Mucosa of descending colon (tissue), 3 donors: ENCODE measurements around the gene TBC1D22B. TPM values are rescaled to one million over a fixed set of nuclear protein-coding genes. Genes with fewer than 3 reads are reported as not detected.
"Not testable (repeated sequence)": the region's sequence is repeated elsewhere in the genome, so short reads cannot be mapped to it uniquely, and the experiment has no call there.

Experiments used
- ATAC-seq: fragments of 200-7000 bp; cut with Tn5 transposase; one replicate; pipeline ENCODE4 v1.9.1; 2020; ENCODE audit warnings: mild to moderate bottlenecking, moderate library complexity
- DNase-seq, 3 donors: peaks; one replicate each; pipeline ENCODE4 v3.0.0-alpha.2; 2020
- H3K36me3 ChIP-seq: fragments of 200-600 bp; one replicate; pipeline ENCODE4 v1.8.0; 2021; ENCODE audit warnings: low read depth, mild to moderate bottlenecking
- H3K4me1 ChIP-seq: fragments of 200-600 bp; one replicate; pipeline ENCODE4 v1.8.0; 2021; ENCODE audit warnings: low read depth, mild to moderate bottlenecking
- H3K4me3 ChIP-seq: fragments of 200-600 bp; one replicate; pipeline ENCODE4 v1.8.0; 2021; ENCODE audit warnings: mild to moderate bottlenecking
- H3K9me3 ChIP-seq: fragments of 200-600 bp; one replicate; pipeline ENCODE4 v1.8.0; 2021; ENCODE audit warnings: mild to moderate bottlenecking
- CTCF ChIP-seq: fragments of 200-600 bp; IDR thresholded peaks from one replicate; pipeline ENCODE4 v1.8.0; 2022; ENCODE audit warnings: antibody characterized with exemption, mild to moderate bottlenecking
- intact Hi-C, 2 donors: fragments of 100-400 bp; cut with DNase I in 1 of 2; cut with micrococcal nuclease in 1 of 2; formaldehyde crosslinking; loops; one replicate each; pipeline versions ENCODE4 v1.11.0 to v1.11.1; 2022; cut with DNase I, micrococcal nuclease
- total RNA-seq, 3 donors: library from RNA; stranded (reverse); fragmentation: NEBNext Ultra II Directional in 2 of 3; extraction: Animal tissue kit (Norgen Biotek cat#: 25700) in 2 of 3; gene quantifications; one replicate each; pipeline versions ENCODE4 v1.2.1 to v1.2.4, GENCODE V29; 2021 to 2023
- donor health status: DM: no; HTN: no; CAD: no; lungs with moderate emphysema.
- donor health status: DM: no; HTN: no; CAD: no.
- donor health status: DM: no; HTN: yes; CAD: no.

Gene TBC1D22B
- total RNA-seq, 3 donors from 2014 or later: 12.9 to 15.5 (median 14.8) TPM

- H3K4me1 ChIP-seq: no peaks in the 10 kb centered on the region
- H3K9me3 ChIP-seq: no peaks in the 10 kb centered on the region
- intact Hi-C loops: no loop called here
- no peak overlapping the region for H3K4me3 ChIP-seq
- ATAC-seq: no peak
- H3K36me3 ChIP-seq: no peaks in the 10 kb centered on the region
- DNase-seq: no peak
- TF ChIP-seq CTCF: no peak
Observed at GRCh38 chr6:37304766-37305165, 47.2 kb downstream of the TBC1D22B start.

- no peak for TF ChIP-seq CTCF
- intact Hi-C loops: no loop called here
- no peak for DNase-seq
- no peak for ATAC-seq
- Histone ChIP-seq H3K36me3 (no peaks in the 10 kb centered on the region), H3K9me3 (no peaks in the 10 kb centered on the region), H3K4me1 (no peaks in the 10 kb centered on the region), H3K4me3 (no peak overlapping the region)
Observed at GRCh38 chr6:37305841-37306425, 48.4 kb downstream of the TBC1D22B start.

- H3K4me1 ChIP-seq: no peaks in the 10 kb centered on the region
- no peaks in the 10 kb centered on the region for H3K36me3 ChIP-seq
- TF ChIP-seq CTCF: no peak
- intact Hi-C loops: no loop called here
- no peaks in the 10 kb centered on the region for H3K9me3 ChIP-seq
- ATAC-seq (no peak), DNase-seq (no peak)
- H3K4me3 ChIP-seq: no peak overlapping the region
Observed at GRCh38 chr6:37306624-37307222, 49.2 kb downstream of the TBC1D22B start.

GRCh38 chr6:37307484-37307883, 49.9 kb downstream of the TBC1D22B start:
- H3K4me3 ChIP-seq, DNase-seq, ATAC-seq, H3K4me1 ChIP-seq, H3K9me3 ChIP-seq, H3K36me3 ChIP-seq, intact Hi-C loops: not testable (repeated sequence)

GRCh38 chr6:37308069-37308815, 50.7 kb downstream of the TBC1D22B start:
- no peak for ATAC-seq
- intact Hi-C loops: no loop called here
- H3K4me1 ChIP-seq: no peaks in the 10 kb centered on the region
- no peak for DNase-seq
- no peak for TF ChIP-seq CTCF
- no peaks in the 10 kb centered on the region for H3K9me3 ChIP-seq
- H3K36me3 ChIP-seq: peaks cover 3% of the 10 kb centered on the region
- H3K4me3 ChIP-seq: no peak overlapping the region

GRCh38 chr6:37309046-37309445, 51.5 kb downstream of the TBC1D22B start:
- Histone ChIP-seq H3K4me1 (no peaks in the 10 kb centered on the region), H3K4me3 (no peak overlapping the region), H3K36me3 (peaks cover 6% of the 10 kb centered on the region), H3K9me3 (no peaks in the 10 kb centered on the region)
- ATAC-seq (no peak), DNase-seq (no peak)
- intact Hi-C loops: no loop called here
- TF ChIP-seq CTCF: no peak
